HCT116 (cell line): ENCODE results near the gene NEMP1. TPM values are rescaled to one million over a fixed set of nuclear protein-coding genes. Genes with fewer than 3 reads are reported as not detected.

Experiments used
- JUND ChIP-seq: IDR thresholded peaks from 2 replicates; pipeline ENCODE4 v1.6.1; 2012
- TCF7L2 ChIP-seq: IDR thresholded peaks from 2 replicates; pipeline ENCODE4 v1.7.0; 2011; ENCODE audit warnings: borderline replicate concordance, inconsistent platforms; ENCODE audit not compliant: insufficient read depth, insufficient read length; ENCODE audit errors: extremely low read depth
- total RNA-seq: library from RNA; stranded (reverse); gene quantifications from one replicate; pipeline ENCODE4 v1.2.1, GENCODE V29; 2021; ENCODE audit not compliant: unreplicated experiment
- TF ChIP-seq, protein P1 (sequence below): IDR thresholded peaks from 2 replicates; pipeline ENCODE4 v1.6.1; 2011; ENCODE audit warnings: mild to moderate bottlenecking, low read length, moderate library complexity; ENCODE audit not compliant: insufficient replicate concordance; ENCODE audit errors: extremely low read depth

The NEMP1 gene
- total RNA-seq, 1 experiment from 2014 or later = 35.2 TPM

DNA sequence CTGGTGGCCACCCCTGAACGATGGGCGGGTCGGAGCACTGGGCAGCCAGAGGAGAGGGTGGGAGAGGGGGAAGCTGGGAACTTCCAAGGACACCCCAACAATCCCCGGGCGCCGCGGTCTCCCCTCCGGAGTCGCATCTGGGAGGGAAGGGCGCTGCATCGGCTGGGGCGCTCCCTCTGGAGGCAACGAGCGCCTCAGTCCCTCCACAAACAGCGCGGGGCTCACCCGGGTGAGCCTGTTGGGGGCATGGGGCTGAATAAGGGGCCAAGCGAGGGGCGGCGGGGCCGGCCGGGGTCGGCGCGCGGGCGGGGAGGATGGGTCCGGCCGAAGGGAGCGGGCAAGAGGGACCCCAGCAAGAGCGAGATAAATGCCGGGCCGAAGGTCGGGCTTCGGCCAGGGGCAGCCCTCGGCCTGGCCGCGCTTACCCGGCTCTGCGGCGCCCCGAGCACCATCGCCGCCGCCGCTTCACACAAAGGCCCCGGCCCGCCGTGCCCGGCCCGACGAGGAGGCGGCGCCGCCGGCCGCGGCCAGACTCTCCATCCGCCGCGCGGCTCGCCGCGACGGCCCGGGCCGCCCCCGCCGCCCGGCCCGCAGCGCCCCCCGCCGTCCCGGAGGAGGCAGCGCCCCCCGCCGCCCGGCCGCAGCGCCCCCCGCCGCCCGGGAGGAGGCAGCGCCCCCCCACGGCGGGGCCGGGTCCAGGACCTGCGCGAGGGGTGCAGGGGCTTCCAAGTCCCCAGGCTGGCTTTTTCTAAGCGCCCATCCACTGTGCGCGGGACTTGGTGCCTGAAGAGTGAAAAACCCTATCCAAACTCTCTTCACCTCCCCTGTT lies 72.4 kb downstream of the NEMP1 start, which contains the start of gene ZBTB39 (continued):
- TF ChIP-seq, protein P1, sequence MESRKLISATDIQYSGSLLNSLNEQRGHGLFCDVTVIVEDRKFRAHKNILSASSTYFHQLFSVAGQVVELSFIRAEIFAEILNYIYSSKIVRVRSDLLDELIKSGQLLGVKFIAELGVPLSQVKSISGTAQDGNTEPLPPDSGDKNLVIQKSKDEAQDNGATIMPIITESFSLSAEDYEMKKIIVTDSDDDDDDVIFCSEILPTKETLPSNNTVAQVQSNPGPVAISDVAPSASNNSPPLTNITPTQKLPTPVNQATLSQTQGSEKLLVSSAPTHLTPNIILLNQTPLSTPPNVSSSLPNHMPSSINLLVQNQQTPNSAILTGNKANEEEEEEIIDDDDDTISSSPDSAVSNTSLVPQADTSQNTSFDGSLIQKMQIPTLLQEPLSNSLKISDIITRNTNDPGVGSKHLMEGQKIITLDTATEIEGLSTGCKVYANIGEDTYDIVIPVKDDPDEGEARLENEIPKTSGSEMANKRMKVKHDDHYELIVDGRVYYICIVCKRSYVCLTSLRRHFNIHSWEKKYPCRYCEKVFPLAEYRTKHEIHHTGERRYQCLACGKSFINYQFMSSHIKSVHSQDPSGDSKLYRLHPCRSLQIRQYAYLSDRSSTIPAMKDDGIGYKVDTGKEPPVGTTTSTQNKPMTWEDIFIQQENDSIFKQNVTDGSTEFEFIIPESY = no peak
- TF ChIP-seq JUND (no peak), TCF7L2 (no peak)

Other genes with a start within 250 kb of the NEMP1 start
- not detected for gene SDR9C7, start 144.4 kb downstream of the NEMP1 start, total RNA-seq
- 0.59 TPM for gene RDH16, start 121.2 kb downstream of the NEMP1 start, total RNA-seq
- gene ZBTB39, start 72.2 kb downstream of the NEMP1 start, total RNA-seq = 12.3 TPM
- gene TAC3, start 62.3 kb downstream of the NEMP1 start, total RNA-seq = not detected
- gene MYO1A, start 28.7 kb downstream of the NEMP1 start, total RNA-seq = 0.76 TPM
- gene NAB2, start 10.3 kb upstream of the NEMP1 start, total RNA-seq = 77.1 TPM
- gene STAT6, start 32.6 kb upstream of the NEMP1 start, total RNA-seq = 78.5 TPM
- gene LRP1, start 49.7 kb upstream of the NEMP1 start, total RNA-seq = 12.0 TPM
- not detected for gene LRP1-AS, start 68.8 kb upstream of the NEMP1 start, total RNA-seq
- 20.0 TPM for gene NXPH4, start 138.0 kb upstream of the NEMP1 start, total RNA-seq
- 280 TPM for gene SHMT2, start 150.9 kb upstream of the NEMP1 start, total RNA-seq
- gene STAC3, start 172.4 kb upstream of the NEMP1 start, total RNA-seq = 2.5 TPM